ENCODE results near the gene FBXO10.
"Not testable (repeated sequence)": the region's sequence is repeated elsewhere in the genome, so short reads cannot be mapped to it uniquely, and the experiment has no call there.

The FBXO10 gene

GRCh38 chr9:37575921-37576721 lies at the start of gene FBXO10:
Gene FBXO10 (minus strand): TSS chr9:37576380. CDS start chr9:37541768, 34,612 bp downstream.
- DNase-seq (ENCODE audit: low read depth in 3 of 3), result peak; percentile 9 to 13 (median 10)

- no peak for DNase-seq (ENCODE audit: low read depth in 3 of 3)
Observed at GRCh38 chr9:37625758-37626147, 49.6 kb upstream of the FBXO10 start.

GRCh38 chr9:37625036-37625757 lies 49.0 kb upstream of the FBXO10 start:
- DNase-seq (ENCODE audit: low read depth in 3 of 3), result no peak

GRCh38 chr9:37624073-37624472 lies 47.9 kb upstream of the FBXO10 start:
- no peak for DNase-seq (ENCODE audit: low read depth in 3 of 3)

GRCh38 chr9:37623267-37623666 lies 47.1 kb upstream of the FBXO10 start:
- DNase-seq (ENCODE audit: low read depth in 3 of 3), result no peak

GRCh38 chr9:37622462-37622861 lies 46.3 kb upstream of the FBXO10 start:
- DNase-seq (ENCODE audit: low read depth in 3 of 3), result no peak

GRCh38 chr9:37621273-37622121 lies 45.3 kb upstream of the FBXO10 start:
- DNase-seq (ENCODE audit: low read depth in 3 of 3), result no peak

GRCh38 chr9:37620396-37620795 lies 44.2 kb upstream of the FBXO10 start:
- DNase-seq (ENCODE audit: low read depth in 3 of 3), result no peak

- DNase-seq (ENCODE audit: low read depth in 3 of 3), result no peak
Observed at GRCh38 chr9:37619806-37620205, 43.6 kb upstream of the FBXO10 start.

GRCh38 chr9:37618817-37619216 lies 42.6 kb upstream of the FBXO10 start:
- DNase-seq (ENCODE audit: low read depth in 3 of 3), result no peak

GRCh38 chr9:37617832-37618231 lies 41.7 kb upstream of the FBXO10 start:
- no peak for DNase-seq (ENCODE audit: low read depth in 3 of 3)

GRCh38 chr9:37617161-37617560 lies 41.0 kb upstream of the FBXO10 start:
- DNase-seq (ENCODE audit: low read depth in 3 of 3), result no peak

GRCh38 chr9:37611961-37612360 lies 35.8 kb upstream of the FBXO10 start:
- no peak for DNase-seq (ENCODE audit: low read depth in 3 of 3)

- no peak for DNase-seq (ENCODE audit: low read depth in 3 of 3)
Observed at GRCh38 chr9:37611014-37611413, 34.8 kb upstream of the FBXO10 start.

GRCh38 chr9:37609735-37610397 lies 33.7 kb upstream of the FBXO10 start:
- no peak for DNase-seq (ENCODE audit: low read depth in 3 of 3)

- DNase-seq (ENCODE audit: low read depth in 3 of 3), result no peak
Observed at GRCh38 chr9:37608250-37608649, 32.1 kb upstream of the FBXO10 start.

GRCh38 chr9:37604296-37604695 lies 28.1 kb upstream of the FBXO10 start:
- no peak for DNase-seq (ENCODE audit: low read depth in 3 of 3)

GRCh38 chr9:37602817-37603216 lies 26.6 kb upstream of the FBXO10 start:
- DNase-seq (ENCODE audit: low read depth in 3 of 3), result no peak

GRCh38 chr9:37602061-37602460 lies 25.9 kb upstream of the FBXO10 start:
- not testable (repeated sequence) for DNase-seq (ENCODE audit: low read depth in 3 of 3)

GRCh38 chr9:37596504-37596903 lies 20.3 kb upstream of the FBXO10 start:
- no peak for DNase-seq (ENCODE audit: low read depth in 3 of 3)

GRCh38 chr9:37593883-37594448 lies 17.8 kb upstream of the FBXO10 start:
- no peak for DNase-seq (ENCODE audit: low read depth in 3 of 3)
